K562 treated with DMSO at 1 percent for 24 hours (cell line): ENCODE results near the gene ZNF234. TPM values are rescaled to one million over a fixed set of nuclear protein-coding genes. Genes with fewer than 3 reads are reported as not detected.

ENCODE experiments used
- total RNA-seq: library from RNA; unstranded; fragments of 300-600 nt; gene quantifications from 2 replicates; pipeline ENCODE4 v1.2.3, GENCODE V29; 2022; ENCODE audit warnings: low read depth; ENCODE audit not compliant: insufficient read depth

The ZNF234 gene
- total RNA-seq = 0.76 and 1.4 TPM in 2 replicates

GRCh38 chr19:44141191-44142058 lies at the start of gene ZNF234:
ZNF234 (plus strand) TSS chr19:44141554; CDS start chr19:44144633, 3,079 bp downstream.

GRCh38 chr19:44093931-44094765 lies 47.2 kb upstream of the ZNF234 start, which contains the start of gene ZNF224:
ZNF224 (plus strand) TSS chr19:44094361; CDS start chr19:44097874, 3,513 bp downstream.

GRCh38 chr19:44113138-44113783 lies 28.1 kb upstream of the ZNF234 start, which contains the start of gene ZNF225:
ZNF225 (plus strand) TSS chr19:44113399; CDS start chr19:44115828, 2,429 bp downstream.

GRCh38 chr19:44164673-44165512 lies 23.5 kb downstream of the ZNF234 start, which contains the start of gene ZNF226:
ZNF226 (plus strand) TSS chr19:44165100; CDS start chr19:44170081, 4,981 bp downstream.

Other genes with a start within 250 kb of the ZNF234 start
- 3.9 and 6.3 TPM in 2 replicates for gene ZNF45, start 206.3 kb upstream of the ZNF234 start, total RNA-seq
- gene ZNF221, start 190.3 kb upstream of the ZNF234 start, total RNA-seq = 0.38 and 0.61 TPM in 2 replicates
- 0.46 TPM in 1 of 2 replicates, not detected in the other for gene ZNF155, start 157.4 kb upstream of the ZNF234 start, total RNA-seq
- gene ZNF230, start 138.6 kb upstream of the ZNF234 start, total RNA-seq = 0.96 and 1.4 TPM in 2 replicates
- 2.1 and 3.5 TPM in 2 replicates for gene ZNF222, start 116.2 kb upstream of the ZNF234 start, total RNA-seq
- gene ZNF223, start 89.5 kb upstream of the ZNF234 start, total RNA-seq = 1.5 and 1.6 TPM in 2 replicates
- gene ZNF284, start 69.4 kb upstream of the ZNF234 start, total RNA-seq = 0.27 TPM in 1 of 2 replicates, not detected in the other
- gene ZNF224, start 47.2 kb upstream of the ZNF234 start, total RNA-seq = 4.0 and 8.9 TPM in 2 replicates
- 1.1 and 2.1 TPM in 2 replicates for gene ZNF225, start 28.2 kb upstream of the ZNF234 start, total RNA-seq
- gene ZNF226, start 23.5 kb downstream of the ZNF234 start, total RNA-seq = 8.8 and 10.9 TPM in 2 replicates
- gene ZNF227, start 71.0 kb downstream of the ZNF234 start, total RNA-seq = 7.1 and 10.7 TPM in 2 replicates
- gene ZNF233, start 118.3 kb downstream of the ZNF234 start, total RNA-seq = 0.71 and 1.4 TPM in 2 replicates
- 0.91 and 1.1 TPM in 2 replicates for gene ZNF235, start 163.5 kb downstream of the ZNF234 start, total RNA-seq
- gene ZNF112, start 215.1 kb downstream of the ZNF234 start, total RNA-seq = 0.37 and 0.43 TPM in 2 replicates